C1 segment of cervical spinal cord (tissue), 14 donors: Measurements from ENCODE around the gene CPEB3.
"Not testable (repeated sequence)": the region's sequence is repeated elsewhere in the genome, so short reads cannot be mapped to it uniquely, and the experiment has no call there.

Experiments
- DNase-seq, 14 donors: peaks; one replicate each; lab custom pipeline; 2025; lab: John Stamatoyannopoulos, UW

The CPEB3 gene

DNA sequence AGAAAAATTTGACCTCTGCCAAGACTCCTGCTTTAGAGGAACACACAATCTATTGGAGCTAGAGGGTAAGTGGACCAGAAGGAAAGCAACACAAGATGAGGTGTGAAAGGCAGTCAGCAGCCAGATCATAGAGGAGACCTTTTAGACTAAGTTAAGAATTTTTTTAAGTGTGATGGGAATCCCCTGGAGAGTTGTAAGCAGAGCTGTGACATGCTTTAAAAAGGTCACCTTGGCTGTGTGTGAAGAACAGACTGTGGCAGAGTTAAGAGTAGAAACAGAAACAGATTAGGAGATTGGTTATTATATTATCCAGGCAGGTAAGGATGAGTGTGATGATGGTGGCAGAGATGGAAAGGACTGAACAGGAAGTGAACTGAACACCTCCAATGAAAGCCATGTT lies 23.5 kb downstream of the CPEB3 start:
- no peak for DNase-seq

- DNase-seq: no peak
These were observed 25.1 kb downstream of the CPEB3 start for GRCh38 chr10:92265687-92266258.

GRCh38 chr10:92264249-92264648 lies 26.6 kb downstream of the CPEB3 start:
- no peak for DNase-seq

DNA sequence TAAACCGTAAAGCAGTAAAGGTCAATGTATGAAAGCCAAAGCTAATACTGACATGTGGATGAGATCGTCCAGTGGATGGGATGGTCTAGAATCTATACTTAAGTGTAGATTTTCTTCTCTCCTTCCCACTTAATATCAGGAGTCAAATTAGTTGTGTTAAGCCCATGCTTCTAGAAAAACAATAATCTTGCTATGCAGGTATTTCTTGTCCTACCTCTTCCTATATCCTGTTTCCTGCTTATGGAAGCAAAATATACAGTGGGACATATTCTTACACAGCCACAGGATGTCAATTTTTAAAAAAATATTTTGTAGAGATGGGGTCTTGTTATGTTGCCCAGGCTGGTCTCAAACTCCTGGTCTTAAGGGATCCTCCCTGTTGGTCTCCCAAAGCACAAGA lies 27.5 kb downstream of the CPEB3 start:
- no peak for DNase-seq

DNA sequence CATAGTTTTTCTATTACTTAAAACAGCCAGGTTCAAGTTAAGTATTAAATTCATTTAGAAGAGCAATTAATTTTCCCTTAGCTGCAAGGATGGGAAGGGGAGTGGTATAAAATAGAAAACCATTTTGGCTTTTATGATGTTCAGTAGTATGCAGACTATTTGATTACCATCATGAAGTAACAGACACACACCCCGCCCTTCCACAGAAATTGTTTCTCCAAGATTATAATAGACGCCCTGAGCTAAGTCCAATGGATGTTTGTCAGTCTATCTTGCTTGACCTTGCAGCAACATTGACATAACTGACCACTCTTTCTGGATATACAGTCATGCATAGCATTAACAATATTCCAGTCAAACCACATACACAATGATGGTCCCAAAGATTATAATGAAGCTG lies 42.3 kb downstream of the CPEB3 start:
- DNase-seq: no peak

DNA sequence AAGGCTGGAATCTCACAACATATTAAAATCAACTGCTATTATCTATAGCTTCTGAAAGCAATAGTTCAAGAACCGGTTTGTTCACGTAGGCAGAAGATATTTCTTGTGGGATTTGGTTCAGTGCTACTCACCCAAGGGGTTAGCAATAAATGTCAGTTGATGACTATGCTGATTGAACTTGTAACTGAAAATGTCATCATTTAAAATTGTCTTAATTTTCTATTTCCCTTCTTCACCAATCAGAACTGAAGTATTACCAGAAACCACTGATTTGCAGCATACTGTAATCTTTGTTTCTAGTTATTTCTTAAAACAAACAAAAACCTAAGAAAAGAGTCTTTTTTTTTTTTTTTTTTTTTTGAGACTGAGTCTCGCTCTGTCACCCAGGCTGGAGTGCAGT lies 46.1 kb downstream of the CPEB3 start:
- no peak for DNase-seq

DNA sequence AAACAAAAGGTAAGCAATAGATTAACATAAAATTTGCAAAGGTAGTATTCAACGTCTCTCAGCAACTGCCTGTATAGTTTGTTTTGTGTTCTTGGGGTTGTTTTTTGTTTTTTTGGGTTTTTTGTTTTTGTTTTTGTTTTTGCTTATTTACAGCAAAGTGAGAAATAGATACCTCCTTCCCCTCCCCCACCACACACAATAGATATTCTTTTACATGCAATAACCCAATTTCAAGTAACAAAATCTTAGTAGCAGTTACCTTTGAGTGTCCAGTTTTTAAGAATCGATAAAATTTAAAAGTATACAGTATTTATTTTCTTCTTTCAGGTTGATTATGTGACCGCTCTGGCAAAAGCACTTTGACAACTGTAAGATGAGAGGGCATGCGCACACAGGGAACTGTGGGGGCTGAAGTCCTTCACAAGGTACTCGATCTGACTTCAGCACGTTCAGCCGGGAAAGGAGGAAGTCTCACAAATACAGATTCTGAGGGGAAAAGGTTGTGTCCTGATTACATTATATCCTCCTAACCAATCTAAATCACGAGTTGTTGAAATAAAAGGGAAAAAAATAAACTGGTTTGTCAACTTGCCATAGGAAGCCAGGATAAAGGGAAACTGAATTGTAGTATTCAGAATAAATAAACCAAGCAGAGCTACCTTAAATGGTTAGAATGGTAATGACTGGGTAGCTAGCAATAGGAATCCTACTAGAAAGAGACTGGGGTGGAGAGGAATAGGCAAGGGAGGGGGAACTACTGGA lies 47.8 kb downstream of the CPEB3 start:
- DNase-seq: peak in 12 of 14 donors; percentile 6 to 88 (median 41)

DNA sequence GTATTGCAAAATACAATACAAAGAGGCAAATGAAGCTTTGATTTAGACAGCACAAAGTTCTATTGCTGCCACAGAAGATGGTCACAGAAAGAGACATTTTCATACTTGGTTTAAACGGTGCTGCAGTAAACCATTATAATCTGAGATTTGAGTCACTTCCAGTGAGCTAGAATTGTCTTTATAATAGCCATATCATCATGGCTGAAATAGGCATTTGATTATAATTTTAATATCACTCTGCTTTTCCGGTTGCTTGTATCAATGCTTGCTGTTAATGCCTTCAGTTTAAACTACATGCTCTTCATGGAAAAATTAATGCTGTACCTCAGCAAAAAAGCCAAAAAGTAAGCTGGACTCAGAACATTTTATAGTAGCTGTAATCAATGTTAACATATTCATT lies 48.5 kb downstream of the CPEB3 start:
- DNase-seq: peak in 1 of 14 donors; percentile 10

DNA sequence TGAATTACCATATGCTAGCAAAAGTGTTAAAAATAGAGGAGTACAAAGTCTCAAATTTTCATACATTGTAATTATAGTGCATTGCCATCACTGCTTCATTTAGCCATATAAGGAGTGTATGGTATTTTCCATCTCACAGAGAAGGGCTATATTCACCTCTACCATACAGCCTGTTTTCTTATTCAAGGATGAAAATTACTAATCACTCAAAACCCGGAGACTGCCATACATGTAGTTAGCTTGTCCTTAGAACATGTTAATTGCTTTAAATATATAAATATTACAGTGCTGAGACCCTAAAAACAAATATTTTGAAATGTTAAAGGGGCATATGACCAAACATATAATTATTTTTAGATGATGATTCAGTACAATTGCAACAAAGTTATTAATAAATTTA lies 49.4 kb downstream of the CPEB3 start:
- DNase-seq: no peak

GRCh38 chr10:92241158-92241500 lies 49.7 kb downstream of the CPEB3 start:
- peak in 9 of 14 donors; percentile 9 to 80 (median 56) for DNase-seq

GRCh38 chr10:92240289-92241157 lies 50.4 kb downstream of the CPEB3 start:
- peak; percentile 3 to 87 (median 73) for DNase-seq

- DNase-seq: peak in 11 of 14 donors; percentile 22 to 74 (median 59)
These were observed 51.1 kb downstream of the CPEB3 start for GRCh38 chr10:92239600-92240288.

GRCh38 chr10:92239151-92239599 lies 51.7 kb downstream of the CPEB3 start:
- DNase-seq: peak in 9 of 14 donors; percentile 28 to 74 (median 54)

- peak in 8 of 14 donors; percentile 11 to 48 (median 22) for DNase-seq
These were observed 52.2 kb downstream of the CPEB3 start for GRCh38 chr10:92238586-92239098.

DNA sequence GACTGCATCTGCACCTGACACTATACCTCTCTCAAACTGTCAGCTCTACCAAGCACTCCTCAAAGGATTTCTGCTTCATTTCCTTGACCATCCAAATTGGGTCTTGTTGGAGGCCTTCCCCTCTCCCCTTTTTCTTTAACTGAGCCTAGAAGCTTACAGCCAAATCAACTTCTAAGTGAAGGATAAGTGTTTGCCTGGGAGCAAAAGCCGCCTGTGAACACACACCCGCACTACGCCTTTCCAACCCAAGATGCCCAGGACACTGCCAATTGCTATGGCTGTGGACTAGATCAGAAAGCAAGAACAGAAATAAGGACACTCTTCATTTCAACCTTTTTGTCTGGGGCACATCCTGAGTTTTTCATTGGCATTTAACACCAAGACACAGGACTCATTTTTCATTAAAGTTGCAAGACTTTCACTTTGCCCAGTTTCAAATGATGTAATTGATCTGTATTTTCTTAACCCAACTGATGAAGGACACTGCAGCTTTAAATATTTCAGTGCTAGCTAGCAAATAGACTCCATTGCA lies 52.8 kb downstream of the CPEB3 start:
- DNase-seq: peak in 10 of 14 donors; percentile 2 to 40 (median 11)

GRCh38 chr10:92231196-92231595 lies 59.7 kb downstream of the CPEB3 start:
- no peak for DNase-seq

GRCh38 chr10:92222603-92223262 lies 68.1 kb downstream of the CPEB3 start:
- no peak for DNase-seq

- no peak for DNase-seq
These were observed 71.3 kb downstream of the CPEB3 start for GRCh38 chr10:92219559-92219958.

GRCh38 chr10:92218569-92218968 lies 72.3 kb downstream of the CPEB3 start:
- no peak for DNase-seq

DNA sequence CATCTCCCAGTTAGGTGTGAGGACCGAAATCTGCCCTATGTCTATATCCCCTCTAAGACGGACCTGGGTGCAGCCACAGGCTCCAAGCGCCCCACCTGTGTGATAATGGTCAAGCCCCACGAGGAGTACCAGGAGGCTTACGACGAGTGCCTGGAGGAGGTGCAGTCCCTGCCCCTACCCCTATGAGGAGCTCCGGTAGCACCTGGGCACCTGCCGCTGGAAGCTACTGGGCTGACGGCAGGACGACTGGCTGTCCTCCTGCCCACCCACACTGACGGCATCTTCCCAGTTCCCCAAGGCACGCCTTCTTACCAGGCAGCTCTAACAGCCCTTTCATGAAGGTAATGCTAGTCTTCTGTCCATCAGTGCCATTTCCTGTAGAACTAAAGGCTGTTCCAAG lies 74.3 kb downstream of the CPEB3 start:
- not testable (repeated sequence) for DNase-seq

DNA sequence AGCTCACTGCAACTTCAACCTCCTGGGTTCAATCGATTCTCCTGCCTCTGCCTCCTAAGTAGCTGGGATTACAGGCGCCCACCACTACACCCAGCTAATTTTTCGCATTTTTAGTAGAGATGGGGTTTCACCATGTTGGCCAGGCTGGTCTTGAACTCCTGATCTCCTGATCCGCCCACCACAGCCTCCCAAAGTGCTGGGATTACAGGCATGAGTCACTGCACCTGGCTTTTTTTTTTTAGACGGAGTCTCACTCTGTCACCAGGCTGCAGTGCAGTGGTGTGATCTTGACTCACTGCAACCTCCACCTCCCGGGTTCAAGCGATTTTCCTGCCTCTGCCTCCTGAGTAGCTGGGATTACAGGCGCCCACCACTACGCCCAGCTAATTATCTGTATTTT lies 75.7 kb downstream of the CPEB3 start:
- DNase-seq: not testable (repeated sequence)
